CD4-positive, alpha-beta T cell (primary cell): ENCODE results near the gene PTH1R. TPM values are rescaled to one million over a fixed set of nuclear protein-coding genes. Genes with fewer than 3 reads are reported as not detected.

ENCODE experiments used
- ATAC-seq: fragments of 200-7000 bp; cut with Tn5 transposase; one replicate; pipeline ENCODE4 v1.10.0; 2022; ENCODE audit warnings: mild to moderate bottlenecking; ENCODE audit not compliant: poor library complexity
- CTCF ChIA-PET: fragments of 350-600 bp; sonication (Branson Sonifier 250); formaldehyde crosslinking; loops from one replicate; lab custom pipeline; 2021; ENCODE audit warnings: antibody characterized with exemption, inconsistent platforms; lab: Charles Lee
- POLR2A ChIA-PET: fragments of 350-600 bp; sonication (Branson Sonifier 250); formaldehyde crosslinking; loops from one replicate; lab custom pipeline; 2021; ENCODE audit warnings: antibody characterized with exemption, inconsistent platforms; lab: Charles Lee
- DNase-seq, 14 experiments: peaks; one replicate each; pipeline ENCODE4 v3.0.0-alpha.2; 2013 to 2020; ENCODE audit warnings: mixed read lengths in 2 of 14
- H3K27ac ChIP-seq, 2 donors: one replicate each; pipeline versions ENCODE4 v1.5.1 to v1.7.0; 2013; ENCODE audit warnings: low read length in 2 of 2, low read depth in 1 of 2, mild to moderate bottlenecking in 1 of 2
- H3K27me3 ChIP-seq, 2 experiments: 1 replicate in 1 of 2; 2 replicates in 1 of 2; pipeline versions ENCODE4 v1.6.1 to v1.7.0; 2013; ENCODE audit warnings: low read length in 2 of 2, control low read depth in 1 of 2, mild to moderate bottlenecking in 1 of 2, moderate library complexity in 1 of 2; ENCODE audit not compliant: insufficient read depth in 2 of 2, control insufficient read depth in 1 of 2
- H3K36me3 ChIP-seq: one replicate; pipeline ENCODE4 v1.6.1; 2013; ENCODE audit warnings: low read length, control low read depth; ENCODE audit not compliant: insufficient read depth
- H3K4me1 ChIP-seq: one replicate; pipeline ENCODE4 v1.6.1; 2013; ENCODE audit warnings: low read length, control low read depth; ENCODE audit not compliant: insufficient read depth
- H3K4me3 ChIP-seq: one replicate; pipeline ENCODE4 v1.5.1; 2013; ENCODE audit warnings: mild to moderate bottlenecking, low read length, moderate library complexity
- H3K9me3 ChIP-seq, 2 experiments: 1 replicate in 1 of 2; 2 replicates in 1 of 2; pipeline versions ENCODE4 v1.6.1 to v1.7.0; 2013; ENCODE audit warnings: low read length in 2 of 2, mild to moderate bottlenecking in 2 of 2, control low read depth in 1 of 2, moderate library complexity in 1 of 2; ENCODE audit not compliant: control insufficient read depth in 1 of 2, insufficient read depth in 1 of 2
- H3K27ac Mint-ChIP-seq: one replicate; pipeline ENCODE4 v1.8.0; 2020; ENCODE audit warnings: mixed read lengths
- H3K27me3 Mint-ChIP-seq: one replicate; pipeline ENCODE4 v1.8.0; 2021; ENCODE audit warnings: mixed read lengths
- H3K36me3 Mint-ChIP-seq: one replicate; pipeline ENCODE4 v1.8.0; 2021; ENCODE audit warnings: low read depth, mixed read lengths
- H3K4me1 Mint-ChIP-seq: one replicate; pipeline ENCODE4 v1.8.0; 2021; ENCODE audit warnings: low read depth, mixed read lengths
- H3K4me3 Mint-ChIP-seq: one replicate; pipeline ENCODE4 v1.8.0; 2020; ENCODE audit warnings: mild to moderate bottlenecking, mixed read lengths
- H3K9me3 Mint-ChIP-seq: one replicate; pipeline ENCODE4 v1.8.0; 2020; ENCODE audit warnings: mixed read lengths
- CTCF ChIP-seq: fragments of 200-600 bp; IDR thresholded peaks from one replicate; pipeline ENCODE4 v1.8.0; 2022; ENCODE audit warnings: antibody characterized with exemption, mild to moderate bottlenecking
- intact Hi-C, 2 experiments: fragments of 100-400 bp; cut with DNase I in 1 of 2; cut with micrococcal nuclease in 1 of 2; formaldehyde crosslinking; loops; one replicate each; pipeline versions ENCODE4 v1.15.1 to v1.9.0; 2023 to 2025; cut with DNase I, micrococcal nuclease
- total RNA-seq, 174 experiments: library from RNA in 2 of 174; stranded (reverse) in 2 of 174; gene quantifications; one replicate each; pipeline ENCODE4 v1.2.3 and lab custom pipeline; 2021 to 2026

Gene PTH1R
- total RNA-seq, 2 experiments from 2014 or later, result not detected

- no peak overlapping the region for H3K4me3 ChIP-seq
- peaks cover 63% of the 10 kb centered on the region for H3K36me3 ChIP-seq
- Mint-ChIP-seq H3K36me3 (peaks cover 70% of the 10 kb centered on the region), H3K4me1 (peaks cover 59% of the 10 kb centered on the region), H3K4me3 (no peak overlapping the region), H3K27ac (peak overlapping the region; percentile 9), H3K27me3 (no peaks in the 10 kb centered on the region), H3K9me3 (no peaks in the 10 kb centered on the region)
- no peak for TF ChIP-seq CTCF
- intact Hi-C loops, result loop anchor here in 1 of 2 experiments (10.0 kb wide), 1 partner anchor 112 kb away; no protein-coding TSS in a partner anchor
- DNase-seq (no peak), ATAC-seq (no peak)
- H3K9me3 ChIP-seq, result no peaks in the 10 kb centered on the region
- H3K27ac ChIP-seq, result no peak overlapping the region
- H3K4me1 ChIP-seq, result peaks cover 62% of the 10 kb centered on the region
- CTCF ChIA-PET, result no interaction called here
- H3K27me3 ChIP-seq, result no peaks in the 10 kb centered on the region
- POLR2A ChIA-PET, result no interaction called here
Measured at GRCh38 chr3:46942481-46943236, 65.1 kb downstream of the PTH1R start.

- intact Hi-C loops, result loop anchor here in 1 of 2 experiments (10.0 kb wide), 1 partner anchor 111 kb away; no protein-coding TSS in a partner anchor
- Histone ChIP-seq H3K27ac (no peak overlapping the region), H3K36me3 (peaks cover 56% of the 10 kb centered on the region), H3K4me1 (peaks cover 68% of the 10 kb centered on the region), H3K4me3 (no peak overlapping the region), H3K9me3 (no peaks in the 10 kb centered on the region), H3K27me3 (no peaks in the 10 kb centered on the region)
- no peak overlapping the region for H3K4me3 Mint-ChIP-seq
- peaks cover 67% of the 10 kb centered on the region for H3K36me3 Mint-ChIP-seq
- no peak for TF ChIP-seq CTCF
- ChIA-PET CTCF (no interaction called here), POLR2A (no interaction called here)
- DNase-seq, result no peak
- no peak for ATAC-seq
- H3K4me1 Mint-ChIP-seq, result peaks cover 63% of the 10 kb centered on the region
- no peaks in the 10 kb centered on the region for H3K9me3 Mint-ChIP-seq
- no peaks in the 10 kb centered on the region for H3K27me3 Mint-ChIP-seq
- H3K27ac Mint-ChIP-seq, result no peak overlapping the region
Measured at GRCh38 chr3:46943237-46944187, 66.0 kb downstream of the PTH1R start.

GRCh38 chr3:46944191-46944590 is 66.7 kb downstream of the PTH1R start:
- ATAC-seq (no peak), DNase-seq (no peak)
- TF ChIP-seq CTCF, result no peak
- ChIA-PET CTCF (no interaction called here), POLR2A (interaction anchor here (1.8 kb wide), 1 partner anchor 36 kb away, joined by 6 read pairs; the partner anchor contains the start of gene NBEAL2)
- Mint-ChIP-seq H3K9me3 (no peaks in the 10 kb centered on the region), H3K36me3 (peaks cover 61% of the 10 kb centered on the region), H3K4me3 (no peak overlapping the region), H3K27me3 (no peaks in the 10 kb centered on the region), H3K27ac (peak overlapping the region; percentile 92), H3K4me1 (peaks cover 65% of the 10 kb centered on the region)
- no peaks in the 10 kb centered on the region for H3K9me3 ChIP-seq
- H3K27ac ChIP-seq, result no peak overlapping the region
- intact Hi-C loops, result loop anchor here in 1 of 2 experiments (10.0 kb wide), 1 partner anchor 111 kb away; no protein-coding TSS in a partner anchor
- no peak overlapping the region for H3K4me3 ChIP-seq
- peaks cover 50% of the 10 kb centered on the region for H3K36me3 ChIP-seq
- peaks cover 73% of the 10 kb centered on the region for H3K4me1 ChIP-seq
- H3K27me3 ChIP-seq, result no peaks in the 10 kb centered on the region
